CD4-positive, alpha-beta T cell treated with Interleukin-15 for 4 hours (primary cell): Measurements from ENCODE around the gene GATAD2B.
"Not testable (repeated sequence)": the region's sequence is repeated elsewhere in the genome, so short reads cannot be mapped to it uniquely, and the experiment has no call there.

Experiments used
- DNase-seq: peaks from one replicate; pipeline ENCODE4 v3.0.0-alpha.2; 2020; ENCODE audit warnings: low spot score

Gene GATAD2B

DNA sequence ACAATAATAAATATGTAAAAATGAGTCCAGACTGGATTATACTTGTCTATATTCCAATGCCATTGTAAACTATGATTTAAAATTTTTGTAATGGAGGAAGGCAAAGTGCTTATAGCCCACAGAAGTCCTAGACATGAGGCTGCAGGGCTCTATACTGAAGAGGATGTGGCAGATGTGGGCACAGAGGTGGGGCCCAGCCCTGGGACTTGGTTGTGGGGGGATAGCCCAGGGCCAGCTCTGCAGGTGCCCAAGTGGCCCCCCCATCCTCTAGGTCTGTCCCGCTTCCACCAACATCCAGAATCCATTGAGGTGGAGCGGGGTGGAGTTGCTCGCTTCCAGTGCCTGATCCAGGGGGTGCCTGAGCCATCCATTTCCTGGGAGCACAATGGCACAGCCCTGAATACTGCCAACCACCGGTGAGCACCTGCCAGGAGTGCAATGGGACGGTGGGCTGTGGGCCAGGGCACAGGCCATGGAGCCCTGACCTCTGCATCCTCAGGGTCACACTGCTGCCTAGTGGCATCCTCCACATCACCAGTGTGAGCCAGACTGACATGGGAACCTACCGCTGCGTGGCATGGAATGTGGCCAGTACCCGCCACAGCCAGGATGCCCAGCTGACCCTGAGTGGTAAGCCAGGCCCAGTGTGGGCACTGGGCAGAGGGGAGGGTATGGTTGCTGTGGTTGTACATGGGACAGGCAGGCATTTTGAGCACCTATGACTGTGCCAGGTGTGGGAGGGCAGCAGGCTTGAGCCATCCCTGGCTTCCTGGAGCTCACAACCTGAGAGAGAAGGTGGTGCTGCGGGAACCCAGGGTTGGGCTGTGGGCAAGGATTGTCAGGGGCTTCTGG is 126.6 kb downstream of the GATAD2B start:
- no peak for DNase-seq

DNA sequence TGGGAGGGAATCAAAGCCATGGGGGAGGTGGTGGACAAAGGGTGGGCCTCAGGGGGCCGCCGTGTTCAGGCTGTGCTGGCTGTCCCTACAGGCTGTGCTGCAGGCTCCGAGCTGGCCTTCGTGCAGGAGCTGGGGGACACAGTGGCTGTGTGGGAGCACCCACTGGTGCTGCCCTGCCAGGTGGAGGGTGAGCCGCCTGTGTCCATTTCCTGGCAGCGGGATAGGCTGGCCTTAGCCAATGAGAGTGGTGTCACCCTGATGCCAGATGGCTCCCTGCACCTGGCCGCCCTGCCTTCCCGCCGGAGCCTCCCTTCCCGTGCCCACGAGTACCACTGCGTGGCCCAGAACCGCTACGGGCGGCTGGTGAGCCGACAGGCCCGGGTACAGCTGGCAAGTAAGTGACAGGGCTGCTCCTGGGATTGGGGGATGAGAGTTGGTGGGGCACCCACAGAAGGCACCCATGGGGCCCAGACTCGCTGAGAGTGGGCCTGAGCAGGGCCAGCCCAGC is 127.4 kb downstream of the GATAD2B start:
- no peak for DNase-seq

GRCh38 chr1:153794624-153795329 is 128.0 kb downstream of the GATAD2B start:
- DNase-seq = no peak

DNA sequence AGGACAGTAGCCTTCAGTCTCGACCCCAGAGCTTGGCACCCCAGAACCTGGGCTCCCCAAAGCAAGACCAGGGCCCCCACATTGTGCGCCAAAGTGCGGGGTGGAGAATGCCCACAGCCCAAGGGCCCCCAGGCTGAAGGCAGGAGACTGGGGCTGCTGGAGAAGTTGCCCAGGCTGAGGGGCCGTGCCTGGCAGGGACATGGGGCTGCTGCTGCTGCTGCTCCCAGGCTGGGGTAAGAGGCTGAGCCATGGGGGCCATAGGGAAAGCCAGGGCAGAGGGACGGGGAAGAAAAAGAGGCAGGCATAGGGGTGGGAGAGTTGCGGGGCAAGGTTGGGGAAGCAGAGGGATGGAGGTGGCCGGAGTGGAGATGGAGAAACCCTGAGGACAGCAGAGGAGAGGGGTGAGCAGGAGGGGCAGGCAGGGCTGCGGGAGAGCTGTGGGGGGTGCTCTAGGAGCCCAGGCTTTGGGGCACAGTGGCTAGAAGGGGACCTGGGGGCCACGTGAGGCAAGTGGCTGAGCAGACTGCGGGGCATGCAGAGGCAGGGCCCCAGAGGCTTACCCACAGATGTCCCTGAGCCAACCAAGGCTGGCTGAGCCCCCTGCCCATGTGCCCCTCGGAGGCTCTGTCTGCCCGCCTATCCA is 128.7 kb downstream of the GATAD2B start:
- DNase-seq = no peak

DNA sequence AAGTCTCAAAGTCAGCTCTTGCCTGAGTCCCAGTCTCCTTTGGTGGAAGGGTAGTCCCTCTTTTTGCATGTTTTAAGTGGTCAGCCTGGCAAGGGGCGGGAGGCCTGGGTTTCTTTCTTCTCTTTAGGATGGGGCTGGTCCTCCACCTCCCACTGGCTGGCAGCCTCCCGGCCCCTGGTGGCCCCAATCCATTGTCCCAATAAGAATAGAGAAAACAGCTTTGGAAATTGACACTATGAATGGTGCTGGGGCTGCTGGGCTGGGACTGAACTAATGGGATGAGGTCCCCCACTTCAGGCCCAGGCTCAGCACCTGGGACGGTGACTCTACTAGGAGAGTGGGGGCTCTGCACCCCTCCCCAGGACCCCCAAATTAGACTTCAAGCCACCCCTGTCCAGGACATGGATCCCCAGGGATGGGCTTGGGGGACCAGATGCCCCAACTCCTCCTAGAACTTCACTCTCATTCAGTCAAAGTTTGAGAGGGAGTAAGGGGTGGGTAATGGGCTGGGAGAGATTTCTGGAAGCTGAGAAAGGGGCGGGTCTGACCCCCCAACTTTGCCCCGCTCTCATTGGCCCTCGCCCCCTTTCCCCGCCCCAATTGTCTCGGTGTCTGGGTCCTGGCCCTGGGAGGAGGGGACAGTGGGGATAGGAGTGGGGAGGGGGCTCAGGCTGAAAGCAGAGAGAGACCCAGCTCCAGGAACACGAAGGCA is 129.4 kb downstream of the GATAD2B start:
- DNase-seq = no peak

GRCh38 chr1:153792631-153793041 is 130.1 kb downstream of the GATAD2B start:
- DNase-seq = no peak

- no peak for DNase-seq
These were observed 131.0 kb downstream of the GATAD2B start for GRCh38 chr1:153791648-153792253.

DNA sequence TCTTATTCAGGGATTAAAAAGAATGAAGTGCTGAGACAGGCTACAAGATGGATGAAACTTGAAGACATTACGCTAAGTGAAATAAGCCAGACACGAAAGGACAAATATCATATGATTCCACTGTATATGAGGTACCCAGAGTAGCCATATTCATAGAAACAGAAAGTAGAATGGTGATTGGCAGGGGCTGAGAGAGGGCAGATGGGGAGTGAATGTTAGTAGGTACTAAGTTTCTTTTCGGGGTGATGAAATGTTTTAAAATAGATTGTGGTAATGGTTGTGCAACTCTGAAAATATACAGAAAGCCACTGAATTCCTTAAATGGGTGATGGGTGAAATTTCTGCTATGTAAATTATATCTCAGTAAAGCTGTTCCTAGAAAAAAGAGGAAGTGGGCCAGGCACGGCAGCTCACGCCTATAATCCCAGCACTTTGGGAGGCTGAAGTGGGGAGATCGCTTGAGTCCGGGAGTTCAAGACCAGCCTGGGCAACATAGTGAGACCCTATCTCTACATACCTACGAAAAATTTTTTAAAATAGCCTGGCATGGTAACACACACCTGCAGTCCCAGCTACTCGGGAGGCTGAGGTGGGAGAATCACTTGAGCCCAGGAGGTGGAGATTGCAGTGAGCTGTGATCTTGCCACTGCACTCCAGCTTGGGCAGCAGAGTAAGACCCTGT is 131.7 kb downstream of the GATAD2B start:
- DNase-seq = peak; percentile 12

DNA sequence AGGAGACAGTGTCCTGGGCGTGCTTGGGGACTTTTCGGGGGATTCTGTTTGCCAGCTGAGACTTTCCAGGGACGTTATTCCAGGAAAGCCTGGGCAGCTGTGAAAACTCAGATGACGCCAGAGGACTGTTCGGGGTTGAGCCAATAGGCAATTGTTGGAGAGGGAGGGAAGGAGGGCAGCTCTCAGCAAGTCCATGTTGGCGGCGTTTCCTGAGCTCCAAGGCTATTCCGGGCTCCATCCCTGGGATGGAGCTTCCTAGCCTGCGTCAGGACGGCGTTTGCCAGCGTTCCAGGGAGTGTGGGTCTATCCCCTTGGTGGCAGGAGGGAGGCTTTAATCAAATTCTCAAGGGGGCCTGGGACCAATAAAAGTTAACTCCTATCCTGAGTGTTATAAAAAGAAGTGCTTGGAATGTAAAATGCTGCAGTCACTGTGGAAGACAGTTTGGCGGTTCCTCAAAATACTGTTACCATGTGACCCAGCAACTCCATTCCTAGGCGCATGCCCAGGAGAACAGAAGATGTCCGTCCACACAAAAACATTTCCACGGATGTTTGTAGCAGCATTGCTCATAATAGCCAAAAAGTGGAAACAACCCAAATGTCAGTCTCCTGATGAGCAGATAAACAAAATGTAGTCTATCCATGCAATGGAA is 132.3 kb downstream of the GATAD2B start:
- DNase-seq = no peak

DNA sequence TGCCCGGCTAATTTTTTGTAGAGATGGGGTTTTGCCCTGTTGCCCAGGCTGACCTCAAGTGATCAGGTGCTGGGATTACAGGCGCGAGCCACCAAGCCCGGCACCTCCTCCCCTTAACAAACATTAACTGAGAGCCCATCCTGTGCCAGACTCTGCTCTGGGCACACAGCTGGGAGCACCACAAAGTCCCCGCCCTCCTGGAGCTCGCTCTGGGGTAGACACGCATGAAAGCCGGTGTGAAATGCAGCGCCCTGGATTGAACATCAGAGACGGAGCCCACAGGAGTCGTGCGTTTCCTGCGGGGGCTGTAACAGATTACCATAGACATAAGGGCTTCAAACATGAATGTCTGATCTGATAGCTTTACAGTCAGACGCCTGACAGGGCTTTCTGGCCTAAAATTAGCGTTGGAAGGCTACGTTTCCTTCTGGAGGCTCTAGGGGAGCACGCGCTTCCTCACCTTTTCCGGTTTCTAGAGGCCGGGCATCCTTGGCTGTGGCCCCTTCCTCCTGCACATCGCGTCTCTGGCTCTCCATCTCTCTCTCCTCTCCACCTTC is 133.2 kb downstream of the GATAD2B start:
- no peak for DNase-seq

DNA sequence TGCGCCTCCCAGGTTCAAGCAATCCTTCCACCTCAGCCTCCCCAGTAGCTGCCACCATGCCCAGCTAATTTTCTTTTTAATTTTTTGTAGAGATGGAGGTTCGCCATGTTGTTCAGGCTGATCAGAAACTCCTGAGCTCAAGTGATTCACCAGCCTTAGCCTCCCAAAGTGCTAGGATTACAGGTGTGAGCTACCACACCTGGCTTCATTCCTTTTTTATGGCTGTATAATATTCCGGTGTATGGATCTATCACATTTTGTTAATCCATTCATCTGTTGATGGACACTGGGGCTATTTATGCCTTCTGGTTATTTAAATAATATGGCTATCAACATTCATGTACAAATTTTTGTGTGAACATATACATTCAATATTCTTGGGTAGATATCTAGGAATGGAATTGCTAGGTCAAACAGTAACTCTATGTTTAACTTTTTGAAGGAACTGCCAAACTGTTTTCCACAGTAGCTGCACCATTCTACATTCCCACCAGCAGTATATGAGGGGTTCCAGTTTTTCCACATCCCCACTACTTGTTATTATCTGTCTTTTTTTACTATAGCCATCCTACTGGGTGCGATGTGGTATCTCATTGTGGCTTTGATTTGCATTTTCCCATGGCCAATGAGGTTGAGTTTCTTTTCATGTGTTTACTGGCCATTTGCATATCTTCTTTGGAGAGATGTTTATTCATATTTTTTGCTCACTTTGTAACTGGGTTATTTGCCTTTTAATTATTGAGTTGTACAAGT is 136.6 kb downstream of the GATAD2B start:
- no peak for DNase-seq

DNA sequence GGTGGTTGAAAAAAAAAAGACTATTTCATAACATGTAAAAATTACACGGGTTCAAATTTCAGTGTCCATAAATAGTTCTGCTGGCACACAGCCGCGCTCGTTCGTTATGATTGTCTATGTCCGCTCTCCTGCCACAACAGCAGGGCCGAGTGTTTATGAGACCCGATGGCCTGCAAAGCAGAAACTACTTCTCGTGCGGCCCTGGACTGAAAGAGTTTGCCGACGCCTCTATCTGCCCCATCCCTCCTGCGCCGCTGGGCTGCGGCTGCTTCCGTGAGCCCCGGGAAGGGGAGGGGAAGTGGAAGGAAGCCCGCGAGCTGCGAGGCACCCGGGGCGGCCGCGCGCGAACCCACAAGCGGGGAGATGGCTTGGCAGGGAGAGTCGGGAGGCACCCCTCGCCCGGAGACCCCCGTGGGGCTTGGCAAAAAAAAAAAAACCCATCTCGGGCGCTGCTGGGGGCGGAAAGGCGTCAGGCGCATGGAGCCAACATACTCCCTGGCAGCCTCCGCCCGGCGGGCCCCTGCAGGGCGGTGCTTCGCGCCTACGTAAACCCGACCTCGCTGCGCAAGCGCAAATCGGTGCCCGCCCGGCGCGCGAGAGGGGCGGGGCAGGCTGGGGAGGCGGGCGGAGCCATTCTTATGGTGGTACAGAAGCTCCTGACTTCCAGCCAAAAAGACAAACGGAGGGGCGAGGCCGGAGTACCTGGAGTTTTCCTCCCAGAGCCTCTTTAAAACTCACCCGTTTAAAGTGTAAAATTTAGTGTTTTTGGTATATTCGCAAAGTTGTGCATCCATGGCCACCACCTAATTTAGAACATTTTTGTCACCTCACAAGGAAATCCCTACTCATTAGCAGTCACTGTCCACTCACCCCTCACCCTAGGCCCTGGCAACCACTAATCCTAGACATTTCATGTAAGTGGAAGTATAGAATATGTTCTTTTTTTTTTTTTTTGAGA is 139.3 kb downstream of the GATAD2B start:
- DNase-seq = peak; percentile 92

GRCh38 chr1:153782648-153783047 is 140.1 kb downstream of the GATAD2B start:
- not testable (repeated sequence) for DNase-seq

GRCh38 chr1:153780551-153780950 is 142.2 kb downstream of the GATAD2B start:
- DNase-seq = no peak

DNA sequence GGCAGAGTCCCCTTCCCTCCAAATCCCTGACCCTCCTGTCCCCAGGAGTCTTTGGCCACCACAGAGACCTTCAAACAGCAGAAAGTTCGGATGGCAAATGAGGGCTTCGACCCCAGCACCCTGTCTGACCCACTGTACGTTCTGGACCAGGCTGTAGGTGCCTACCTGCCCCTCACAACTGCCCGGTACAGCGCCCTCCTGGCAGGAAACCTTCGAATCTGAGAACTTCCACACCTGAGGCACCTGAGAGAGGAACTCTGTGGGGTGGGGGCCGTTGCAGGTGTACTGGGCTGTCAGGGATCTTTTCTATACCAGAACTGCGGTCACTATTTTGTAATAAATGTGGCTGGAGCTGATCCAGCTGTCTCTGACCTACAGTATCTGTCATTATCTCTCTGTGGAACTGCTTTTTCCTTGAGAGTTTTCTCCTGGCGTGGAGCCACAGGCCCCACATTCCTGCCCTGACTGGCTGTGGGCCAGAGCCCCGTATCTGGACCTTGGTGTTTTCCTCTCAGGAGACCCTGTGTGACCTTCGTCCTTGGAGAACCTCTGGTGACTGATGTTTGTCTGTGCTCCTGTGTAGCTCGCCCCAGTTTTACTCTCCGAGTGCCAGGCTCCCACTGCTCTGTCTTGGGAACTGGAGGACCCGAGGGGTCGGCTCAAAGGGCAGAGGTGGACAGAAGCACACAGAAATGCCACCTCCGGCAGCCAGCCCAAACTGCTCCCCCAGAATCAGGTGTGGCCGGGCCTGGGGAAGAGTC is 142.8 kb downstream of the GATAD2B start:
- no peak for DNase-seq

DNA sequence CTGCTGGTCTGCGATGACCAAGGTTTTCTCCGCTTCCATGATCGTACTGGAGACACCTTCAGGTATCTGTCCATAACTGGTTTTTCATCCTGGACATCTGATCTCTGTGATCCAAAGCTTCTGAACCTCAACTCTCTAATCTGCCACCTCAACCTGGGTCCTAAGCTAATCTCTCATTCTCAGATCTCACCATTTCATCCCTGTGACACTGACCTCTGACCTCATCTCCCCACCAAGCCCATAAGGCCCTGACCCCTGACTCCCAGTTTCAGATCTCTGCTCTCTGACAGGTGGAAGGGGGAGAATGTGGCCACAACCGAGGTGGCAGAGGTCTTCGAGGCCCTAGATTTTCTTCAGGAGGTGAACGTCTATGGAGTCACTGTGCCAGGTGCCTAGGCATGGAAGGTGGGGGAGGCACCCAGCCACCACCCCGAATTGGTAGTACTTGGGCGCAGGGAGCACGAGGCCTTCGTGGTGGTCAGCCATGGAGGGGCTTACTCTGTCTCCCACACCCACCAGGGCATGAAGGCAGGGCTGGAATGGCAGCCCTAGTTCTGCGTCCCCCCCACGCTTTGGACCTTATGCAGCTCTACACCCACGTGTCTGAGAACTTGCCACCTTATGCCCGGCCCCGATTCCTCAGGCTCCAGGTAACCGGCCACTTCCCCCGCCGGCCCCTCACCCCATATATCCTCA is 143.8 kb downstream of the GATAD2B start:
- DNase-seq = no peak
